ENCODE measurements around the gene IRGQ.
"Not testable (repeated sequence)": the region's sequence is repeated elsewhere in the genome, so short reads cannot be mapped to it uniquely, and the experiment has no call there.

Gene IRGQ

DNA sequence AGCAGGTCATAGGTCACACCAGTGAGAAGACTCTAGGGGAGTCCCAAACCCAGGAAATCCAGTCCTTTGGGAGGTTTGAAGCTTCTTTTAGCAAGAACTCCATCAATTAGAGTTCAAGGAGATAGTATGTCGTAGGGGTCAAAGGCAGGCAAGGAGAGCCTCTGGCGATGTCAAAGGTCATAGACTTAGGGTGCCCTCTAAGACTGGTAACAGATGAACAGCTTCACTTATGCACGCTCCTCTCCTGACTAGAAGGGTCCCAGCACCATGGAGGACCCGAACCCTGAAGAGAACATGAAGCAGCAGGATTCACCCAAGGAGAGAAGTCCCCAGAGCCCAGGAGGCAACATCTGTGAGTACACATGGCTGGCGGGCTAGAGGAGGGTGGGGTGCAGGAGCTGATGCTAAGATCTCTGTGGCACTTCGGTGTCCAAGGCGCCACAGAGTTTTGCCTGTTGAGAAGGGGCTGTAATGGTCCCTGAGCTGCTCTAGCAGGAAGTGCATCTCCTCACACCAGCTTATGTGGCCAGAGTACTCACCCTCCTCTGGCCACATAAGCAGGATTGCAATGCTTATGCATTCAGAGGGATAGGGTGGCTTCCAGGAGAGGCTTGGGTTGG, 1.0 kb upstream of the IRGQ start:
- no peak for DNase-seq

DNA sequence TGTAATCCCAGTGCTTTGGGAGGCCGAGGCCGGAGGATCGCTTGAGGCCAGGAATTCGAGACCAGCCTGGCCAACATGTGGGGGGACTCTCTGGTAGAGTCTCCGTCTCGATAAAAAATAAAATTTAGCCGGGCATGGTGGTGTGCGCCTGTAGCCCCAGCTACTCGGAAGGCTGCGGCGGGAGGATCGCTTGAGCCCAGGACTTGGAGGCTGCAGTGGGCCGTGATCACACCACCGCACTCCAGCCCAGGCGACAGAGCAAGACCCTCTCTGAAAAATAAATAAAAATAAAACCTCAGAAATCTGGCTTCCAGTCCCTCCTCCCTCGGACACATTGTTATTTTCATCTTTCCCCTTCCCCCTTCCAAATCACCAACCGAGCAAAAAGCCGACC, 332 bp downstream of the IRGQ start:
- DNase-seq, result no peak

DNA sequence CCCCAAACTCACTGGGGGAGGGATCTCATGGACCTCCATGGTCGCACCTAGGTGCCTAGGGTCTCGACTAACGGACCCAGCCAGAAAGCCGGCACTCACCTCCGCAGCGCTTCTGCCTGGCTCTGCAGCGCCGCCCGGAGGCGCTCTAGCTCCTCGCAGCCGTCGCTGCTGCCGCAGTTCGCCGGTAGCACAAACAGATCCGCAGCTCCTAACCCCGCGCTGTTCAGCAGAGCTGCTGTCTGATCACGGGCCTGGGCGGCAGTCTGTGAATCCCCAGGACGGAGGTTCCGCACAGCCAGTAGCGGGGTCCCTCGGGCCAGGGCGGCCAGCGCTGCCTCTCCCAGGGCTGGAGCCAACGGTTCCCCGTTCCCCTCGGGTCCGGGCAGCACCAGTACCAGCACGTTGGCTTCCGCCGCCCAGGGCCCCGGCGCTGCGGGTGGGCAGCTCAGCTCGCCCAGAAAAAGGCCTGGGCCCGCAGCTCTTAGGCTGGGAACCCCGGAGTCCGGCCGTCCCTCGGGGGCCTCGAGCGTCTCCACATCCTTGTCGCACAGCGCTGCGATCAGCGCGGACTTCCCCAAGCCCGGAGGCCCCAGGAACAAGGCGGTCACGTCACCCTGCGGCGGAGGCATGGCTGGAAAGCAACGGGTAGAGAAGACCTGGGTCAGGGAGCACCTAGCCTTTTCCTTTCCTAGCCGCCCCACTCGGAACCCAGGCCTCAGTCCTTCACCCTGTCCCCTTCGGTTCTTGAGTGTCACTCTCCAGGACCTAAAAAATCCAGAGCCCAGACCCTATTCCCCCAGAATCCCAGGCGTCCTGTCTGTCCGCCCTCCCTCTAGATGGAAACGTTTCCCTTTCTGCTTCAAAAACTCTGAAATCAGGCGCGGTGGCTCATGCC, 977 bp downstream of the IRGQ start:
- peak; percentile 56 for DNase-seq

DNA sequence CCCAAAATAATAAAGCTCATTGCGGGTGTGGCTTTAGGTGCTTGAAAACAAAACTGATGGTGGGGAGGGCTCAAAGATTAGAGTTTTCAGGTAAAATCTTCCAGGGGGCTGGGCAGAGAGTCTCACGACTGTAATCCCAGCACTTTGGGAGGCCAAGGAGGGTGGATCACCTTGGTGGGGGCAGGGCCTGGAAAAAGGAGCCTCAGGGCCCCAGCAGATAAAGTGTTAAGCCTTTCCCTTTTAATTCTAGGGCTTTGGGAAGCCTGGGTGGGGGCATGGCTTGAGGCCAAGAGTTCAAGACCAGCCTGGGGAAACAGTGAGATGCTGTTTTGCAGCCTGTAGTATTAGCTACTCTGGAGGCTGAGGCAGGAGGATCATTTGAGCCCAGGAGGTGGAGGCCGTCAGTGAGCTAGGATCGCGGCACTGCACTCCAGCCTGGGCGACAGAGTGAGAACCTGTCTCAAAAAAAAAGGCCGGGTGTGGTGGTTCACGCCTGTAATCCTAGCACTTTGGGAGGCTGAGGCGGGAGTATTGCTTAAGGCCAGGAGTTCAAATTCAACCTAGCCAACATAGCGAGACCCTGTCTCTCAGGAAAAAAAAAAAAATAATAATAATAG, 1.7 kb downstream of the IRGQ start:
- no peak for DNase-seq

GRCh38 chr19:43592800-43593350, 3.1 kb downstream of the IRGQ start:
- DNase-seq, result no peak

DNA sequence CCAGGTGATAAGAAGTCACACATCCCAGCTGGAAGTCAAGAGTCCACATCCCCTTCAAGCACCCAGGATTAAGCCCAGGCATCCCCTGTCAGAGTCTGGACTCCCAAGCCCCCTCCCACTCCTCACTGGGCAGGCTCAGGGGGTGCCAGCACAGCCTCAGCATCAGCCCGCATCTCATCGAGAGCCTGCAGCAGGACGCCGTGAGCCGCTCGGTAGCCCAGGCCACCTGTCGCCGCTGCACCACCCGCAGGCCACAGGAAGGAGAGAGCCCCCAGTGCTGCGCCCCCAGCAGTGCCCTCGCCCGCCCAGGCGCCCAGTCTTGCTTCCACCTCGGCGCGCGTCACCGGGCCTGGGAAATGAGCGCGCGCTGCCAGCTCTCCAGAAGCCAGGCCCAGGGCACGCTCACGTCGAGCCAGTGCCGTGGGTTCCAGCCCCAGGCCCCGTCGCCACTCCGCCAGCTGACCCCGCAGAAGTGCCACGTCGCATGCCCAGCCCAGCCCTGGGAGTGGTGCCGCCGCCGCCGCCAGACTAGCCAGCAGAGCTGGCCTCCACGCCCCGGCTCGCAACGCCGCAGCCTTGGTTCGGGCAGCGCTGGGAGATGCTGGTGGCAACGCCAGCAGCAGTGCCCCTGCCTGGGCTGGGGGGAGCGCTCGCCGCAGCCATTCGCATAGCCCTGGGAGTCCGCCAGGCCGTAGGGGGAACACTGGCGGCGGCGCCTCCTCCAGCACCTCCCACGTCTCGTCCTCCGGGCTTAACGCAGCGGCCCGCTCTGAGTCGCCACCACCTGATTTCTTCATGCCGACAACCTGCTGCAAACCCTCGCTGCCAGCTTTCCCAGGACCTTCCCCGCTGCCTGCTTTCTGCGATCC, 3.8 kb downstream of the IRGQ start:
- DNase-seq, result no peak

GRCh38 chr19:43589678-43590077, 6.3 kb downstream of the IRGQ start:
- no peak for DNase-seq

DNA sequence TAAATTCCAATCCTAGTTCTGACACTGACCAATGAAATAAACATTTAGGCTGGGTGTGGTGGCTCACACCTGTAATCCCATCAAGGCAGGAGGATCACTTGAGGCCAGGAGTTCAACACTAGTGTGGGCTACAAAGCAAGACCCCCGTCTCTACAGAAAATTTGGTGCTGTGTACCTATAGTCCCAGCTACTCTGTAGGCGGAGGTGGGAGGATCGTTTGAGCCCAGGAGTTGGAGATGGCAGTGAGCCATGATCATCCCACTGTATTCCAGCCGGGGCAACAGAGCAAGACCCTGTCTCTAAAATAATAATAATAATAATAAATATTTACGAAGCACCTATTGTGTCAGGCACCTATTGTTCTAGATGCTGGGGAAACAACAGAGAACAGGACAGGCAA, 6.7 kb downstream of the IRGQ start:
- DNase-seq, result no peak

GRCh38 chr19:43587029-43587428, 8.9 kb downstream of the IRGQ start:
- DNase-seq, result not testable (repeated sequence)

DNA sequence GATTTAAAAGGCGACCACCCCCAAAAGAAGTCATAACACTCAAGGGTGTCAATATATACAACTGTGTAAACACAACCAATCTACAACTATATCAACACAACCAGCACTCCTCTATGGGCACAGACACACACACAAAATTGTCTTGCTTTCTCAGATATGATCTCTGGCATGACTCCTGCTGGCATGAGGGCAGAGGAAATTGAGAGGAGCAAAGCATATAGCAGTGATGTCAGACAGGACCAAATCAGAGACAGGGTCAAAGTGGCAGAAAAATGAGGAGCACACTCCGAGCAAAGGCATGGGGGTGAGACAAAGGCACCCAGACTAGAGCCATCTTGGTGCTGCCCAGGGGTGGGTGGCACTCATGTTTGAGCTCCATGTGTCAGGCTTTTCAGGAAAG, 9.6 kb downstream of the IRGQ start:
- no peak for DNase-seq

GRCh38 chr19:43584484-43584883, 11.4 kb downstream of the IRGQ start:
- DNase-seq, result no peak

DNA sequence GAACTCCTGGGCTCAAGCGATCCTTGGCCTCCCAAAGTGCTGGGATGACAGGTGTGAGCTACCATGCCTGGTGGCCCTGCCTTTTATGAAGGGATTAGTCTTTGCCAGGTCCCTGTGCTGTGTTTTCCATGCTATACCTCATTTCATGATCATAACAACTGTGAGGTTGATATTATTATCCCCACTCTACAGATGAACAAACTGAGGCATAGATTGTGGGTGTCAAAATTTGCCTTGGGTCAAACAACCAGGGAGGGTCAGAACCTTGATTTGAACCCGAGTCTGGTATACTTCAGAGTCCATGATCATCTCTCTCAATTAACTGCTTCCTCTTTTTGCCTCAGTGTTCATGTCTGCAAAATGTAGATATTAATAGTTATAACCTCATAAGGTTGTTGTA, 13.4 kb downstream of the IRGQ start:
- DNase-seq, result no peak

DNA sequence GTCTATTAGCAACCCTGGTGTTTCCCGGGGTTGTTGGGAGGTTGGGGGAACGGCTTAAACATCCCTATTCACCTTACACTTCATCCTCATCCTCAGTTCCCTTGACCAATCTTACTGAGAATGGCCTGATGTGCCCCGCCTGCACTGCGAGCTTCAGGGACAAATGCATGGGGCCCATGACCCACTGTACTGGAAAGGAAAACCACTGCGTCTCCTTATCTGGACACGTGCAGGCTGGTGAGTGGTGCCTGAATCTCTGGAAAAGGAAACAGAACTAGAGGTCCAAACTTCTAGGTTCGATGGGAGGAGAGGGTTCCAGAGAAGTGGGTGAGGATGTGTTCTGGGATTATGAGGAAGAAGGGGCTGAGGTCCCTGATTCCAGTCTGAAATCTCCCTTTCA, 14.5 kb downstream of the IRGQ start:
- no peak for DNase-seq

DNA sequence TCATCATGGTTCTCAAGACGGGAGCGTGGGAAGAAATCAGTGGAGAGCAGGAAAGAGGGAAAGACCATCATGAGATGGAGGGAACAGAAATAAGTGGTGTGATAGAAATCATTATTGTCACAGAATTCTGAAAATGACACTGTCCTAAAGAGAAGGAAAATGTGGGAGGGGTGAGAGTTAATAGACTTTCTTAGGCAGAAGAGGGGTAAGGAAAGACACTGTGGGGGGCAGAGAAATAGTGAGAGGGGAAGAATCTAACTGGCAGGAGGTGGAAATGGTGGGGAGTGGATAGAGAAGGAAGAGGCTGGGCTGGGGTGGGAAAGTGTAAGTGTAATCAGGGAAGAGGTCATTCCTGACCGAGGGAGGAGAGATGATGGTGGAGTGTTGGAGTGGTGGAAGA, 17.1 kb downstream of the IRGQ start:
- no peak for DNase-seq

- no peak for DNase-seq
Measured at GRCh38 chr19:43575955-43576878, 19.7 kb downstream of the IRGQ start.

DNA sequence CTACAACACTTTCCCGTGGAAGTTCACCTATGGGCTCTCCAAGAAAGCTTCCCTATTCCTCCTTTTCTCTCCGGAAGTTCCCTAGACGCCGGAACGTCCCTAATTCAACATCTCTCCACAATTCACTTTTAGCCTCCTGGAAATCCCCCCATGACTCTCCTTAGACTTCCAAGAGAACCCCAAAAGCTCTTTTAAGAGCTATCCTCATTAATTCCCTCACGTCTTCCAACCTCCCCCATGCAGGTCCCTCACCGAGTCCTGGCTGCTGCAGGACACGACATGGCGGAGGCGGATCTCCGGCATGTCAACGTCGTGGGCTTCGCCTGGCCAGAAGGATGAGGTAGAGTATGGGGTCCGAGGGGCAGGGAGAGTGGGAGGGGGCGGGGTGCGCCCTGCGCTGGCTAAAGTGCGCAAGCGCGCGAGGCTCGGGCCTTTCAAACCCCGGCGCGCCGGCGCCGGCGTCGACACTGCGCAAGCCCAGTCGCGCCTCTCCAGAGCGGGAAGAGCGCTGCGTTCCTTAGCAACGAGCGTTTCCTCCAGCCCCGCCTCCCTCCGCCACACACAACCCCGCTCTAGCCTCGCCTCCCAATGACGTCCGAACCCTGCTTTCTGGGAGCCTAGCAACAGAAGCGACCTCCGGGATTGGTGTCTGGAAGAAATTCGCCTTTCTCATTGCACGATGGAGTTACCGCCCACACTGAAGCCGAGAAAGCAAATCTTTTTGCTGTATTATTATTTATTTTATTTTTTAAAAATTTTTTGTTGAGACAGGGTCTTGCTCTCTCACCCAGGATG, 20.6 kb downstream of the IRGQ start, which contains the start of the genes PINLYP and XRCC1:
TSS of gene PINLYP (plus strand) at position 646 of the 795 bp plus-strand sequence. CDS start 1,391 bp downstream, outside the sequence.
TSS of gene XRCC1 (minus strand) at position 372 of the 795 bp plus-strand sequence. CDS start at position 303, 69 bp downstream.
- DNase-seq, result peak; percentile 99

DNA sequence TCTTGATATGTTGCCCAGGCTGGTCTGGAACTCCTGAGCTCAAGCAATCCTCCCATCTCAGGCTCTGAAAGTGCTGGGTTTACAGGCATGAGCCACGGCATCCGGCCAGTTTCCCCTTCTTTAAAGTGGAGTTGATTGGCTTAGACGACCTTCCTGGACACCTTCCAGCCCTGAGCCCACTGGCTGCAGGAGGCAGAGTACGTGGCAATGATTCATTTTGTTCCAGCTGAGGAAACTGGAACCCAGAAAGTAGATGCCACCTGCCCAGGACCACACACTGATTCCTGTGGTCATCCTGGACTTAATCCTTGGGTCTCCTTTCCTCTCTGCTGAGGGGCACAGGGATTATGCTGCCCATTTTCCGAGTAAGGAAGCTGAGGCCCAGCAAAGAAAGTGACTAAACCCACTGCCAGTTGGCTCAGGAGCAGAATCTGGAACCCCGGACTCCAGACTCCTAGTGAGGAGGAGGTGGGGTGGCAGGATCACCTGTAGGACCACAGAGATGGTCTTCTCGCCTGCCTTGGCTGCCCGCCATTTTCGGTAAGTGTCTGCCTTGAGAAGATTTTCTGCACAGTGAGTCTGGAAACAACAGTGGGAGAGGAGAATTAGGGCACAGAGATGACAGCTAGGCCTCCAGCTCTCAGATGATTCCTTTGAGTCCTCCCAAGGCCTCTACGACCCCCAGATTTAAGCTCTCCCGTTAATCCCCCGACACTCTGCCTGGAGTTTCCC, 21.3 kb downstream of the IRGQ start:
- peak; percentile 14 for DNase-seq

DNA sequence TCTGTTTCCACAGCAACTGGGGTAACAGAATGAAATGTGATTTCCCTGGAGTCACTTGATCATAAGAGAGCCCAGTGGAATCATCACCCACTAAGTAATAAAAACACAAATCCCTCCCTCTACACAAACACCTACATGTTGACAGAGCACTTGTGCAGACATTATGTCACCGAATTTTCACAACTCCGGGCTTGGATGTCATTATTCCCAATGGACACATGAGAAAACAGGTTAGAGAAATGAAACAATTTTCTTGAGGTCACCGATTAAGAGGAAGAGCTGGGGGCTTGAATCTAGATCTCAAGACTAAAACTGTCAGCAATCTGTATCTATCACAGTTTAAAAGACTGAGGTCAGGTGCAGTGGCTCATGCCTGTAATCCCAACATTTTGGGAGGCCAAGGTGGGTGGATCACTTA, 23.8 kb downstream of the IRGQ start:
- DNase-seq, result no peak

- no peak for DNase-seq
Measured at GRCh38 chr19:43570174-43570791, 25.7 kb downstream of the IRGQ start.

Measured in fibroblast of skin of right biceps (primary cell).